Loucy (cell line): Measurements from ENCODE around the gene DBR1.

Experiments
- H2AFZ ChIP-seq: fragments of 200-600 bp; sonication (generic); 2 replicates; pipeline ENCODE4 v1.6.0; 2016; ENCODE audit warnings: antibody characterized with exemption, mild to moderate bottlenecking, low read length, moderate library complexity
- H3F3A ChIP-seq: fragments of 200-600 bp; 2 replicates; pipeline ENCODE4 v1.6.0; 2016; ENCODE audit warnings: antibody characterized with exemption, low read depth, mild to moderate bottlenecking
- H3K27me3 ChIP-seq: fragments of 200-600 bp; sonication (generic); 2 replicates; pipeline ENCODE4 v1.6.1; 2014; ENCODE audit warnings: low read length, mild to moderate bottlenecking; ENCODE audit not compliant: insufficient read depth, poor library complexity, severe bottlenecking
- H3K36me3 ChIP-seq: fragments of 200-600 bp; sonication (generic); 2 replicates; pipeline ENCODE4 v1.6.1; 2016; ENCODE audit warnings: low read length; ENCODE audit not compliant: insufficient read depth
- H3K4me1 ChIP-seq: fragments of 200-600 bp; sonication (generic); 2 replicates; pipeline ENCODE4 v1.5.1; 2014; ENCODE audit warnings: low read length, mild to moderate bottlenecking; ENCODE audit not compliant: insufficient read depth, poor library complexity, severe bottlenecking
- H3K4me2 ChIP-seq: fragments of 200-600 bp; sonication (generic); 2 replicates; pipeline ENCODE4 v1.6.0; 2014; ENCODE audit warnings: antibody characterized with exemption, low read length, low read depth, mild to moderate bottlenecking; ENCODE audit not compliant: poor library complexity, severe bottlenecking
- H3K4me3 ChIP-seq: fragments of 200-600 bp; sonication (generic); 2 replicates; pipeline ENCODE4 v1.5.1; 2014; ENCODE audit warnings: low read length, mild to moderate bottlenecking, mixed read lengths; ENCODE audit not compliant: poor library complexity, severe bottlenecking
- H3K79me2 ChIP-seq: fragments of 200-600 bp; sonication (generic); 2 replicates; pipeline ENCODE4 v1.6.1; 2014; ENCODE audit warnings: low read length; ENCODE audit not compliant: insufficient read depth
- H3K9ac ChIP-seq: fragments of 200-600 bp; sonication (generic); 2 replicates; pipeline ENCODE4 v1.6.0; 2014; ENCODE audit warnings: mild to moderate bottlenecking, low read depth, low read length, moderate library complexity; ENCODE audit not compliant: poor library complexity, severe bottlenecking
- H3K9me2 ChIP-seq: fragments of 200-600 bp; sonication (generic); replicated peaks from 2 replicates; pipeline ENCODE4 v1.6.1; 2016; ENCODE audit warnings: low read depth, low read length, mixed read lengths
- H3K9me3 ChIP-seq: fragments of 200-600 bp; sonication (generic); 2 replicates; pipeline ENCODE4 v1.6.1; 2014; ENCODE audit warnings: mild to moderate bottlenecking, antibody characterized with exemption, low read length, low read depth; ENCODE audit not compliant: insufficient read depth
- H4K20me1 ChIP-seq: fragments of 200-600 bp; sonication (generic); 2 replicates; pipeline ENCODE4 v1.6.0; 2014; ENCODE audit warnings: antibody characterized with exemption, low read length, mild to moderate bottlenecking; ENCODE audit not compliant: insufficient read depth, poor library complexity, severe bottlenecking
- CTCF ChIP-seq: fragments of 200-600 bp; sonication (generic); conservative IDR thresholded peaks from 2 replicates; pipeline ENCODE4 v1.5.1; 2014; ENCODE audit warnings: mild to moderate bottlenecking, antibody characterized with exemption, low read length
- EZH2phosphoT487 ChIP-seq: fragments of 200-600 bp; IDR thresholded peaks from 2 replicates; pipeline ENCODE4 v1.6.1; 2018; ENCODE audit warnings: antibody characterized with exemption, mild to moderate bottlenecking, moderate library complexity, borderline replicate concordance

DBR1 gene

GRCh38 chr3:138187296-138188012 is 12.7 kb upstream of the DBR1 start, which contains the start of gene ARMC8:
Gene ARMC8, plus strand, starts transcription at chr3:138187301. Its CDS starts 254 bp downstream, at chr3:138187555.
- H3K4me1 ChIP-seq = peaks cover 36% of the 10 kb centered on the region
- H3K4me3 ChIP-seq = peak within 1 kb of the TSS; percentile 85
- H3K9me2 ChIP-seq = no peaks in the 10 kb centered on the region
- no peaks in the 10 kb centered on the region for H3K9me3 ChIP-seq
- H2AFZ ChIP-seq = peak within 1 kb of the TSS; percentile 99
- no peaks in the 10 kb centered on the region for H3F3A ChIP-seq
- H3K4me2 ChIP-seq = peak within 1 kb of the TSS; percentile 80
- H4K20me1 ChIP-seq = peaks cover 46% of the 10 kb centered on the region
- peaks cover 51% of the 10 kb centered on the region for H3K79me2 ChIP-seq
- TF ChIP-seq CTCF = no peak
- 0 out of 2 replicates have a peak, but pooled peaks cover 4% of the 10 kb centered on the region for H3K36me3 ChIP-seq
- peak within 1 kb of the TSS; percentile 80 for H3K9ac ChIP-seq
- H3K27me3 ChIP-seq = no peaks in the 10 kb centered on the region

- Histone ChIP-seq H3K79me2 (peaks cover 46% of the 10 kb centered on the region), H3K4me3 (peak overlapping the region; percentile 85), H3K9me3 (no peaks in the 10 kb centered on the region), H3K4me1 (peaks cover 36% of the 10 kb centered on the region), H2AFZ (peak overlapping the region; percentile 99), H3F3A (no peaks in the 10 kb centered on the region), H3K9ac (peak overlapping the region; percentile 80), H4K20me1 (peaks cover 42% of the 10 kb centered on the region), H3K9me2 (no peaks in the 10 kb centered on the region), H3K4me2 (peak overlapping the region; percentile 80), H3K36me3 (0 out of 2 replicates have a peak, but pooled peaks cover 4% of the 10 kb centered on the region), H3K27me3 (no peaks in the 10 kb centered on the region)
- TF ChIP-seq EZH2phosphoT487 (no peak), CTCF (no peak)
These were observed 12.1 kb upstream of the DBR1 start for GRCh38 chr3:138186803-138187295.

GRCh38 chr3:138186221-138186620 is 11.5 kb upstream of the DBR1 start:
- peaks cover 30% of the 10 kb centered on the region for H3K4me1 ChIP-seq
- peaks cover 40% of the 10 kb centered on the region for H3K79me2 ChIP-seq
- H3K36me3 ChIP-seq = no peaks in the 10 kb centered on the region
- H3K4me3 ChIP-seq = peak overlapping the region; percentile 85
- no peaks in the 10 kb centered on the region for H3F3A ChIP-seq
- H4K20me1 ChIP-seq = peaks cover 36% of the 10 kb centered on the region
- H3K4me2 ChIP-seq = peak overlapping the region; percentile 80
- no peaks in the 10 kb centered on the region for H3K9me2 ChIP-seq
- peak overlapping the region; percentile 99 for H2AFZ ChIP-seq
- no peaks in the 10 kb centered on the region for H3K27me3 ChIP-seq
- peak overlapping the region; percentile 80 for H3K9ac ChIP-seq
- TF ChIP-seq EZH2phosphoT487 = no peak
- TF ChIP-seq CTCF = no peak
- H3K9me3 ChIP-seq = no peaks in the 10 kb centered on the region
